GM20431 (cell line): Measurements from ENCODE around the gene NMD3.
"Not testable (repeated sequence)": the region's sequence is repeated elsewhere in the genome, so short reads cannot be mapped to it uniquely, and the experiment has no call there.

Experiments
- in situ Hi-C: fragments of 300-500 bp; cut with MseI, MboI; formaldehyde crosslinking; loops from one replicate; pipeline ENCODE4 v1.15.0; 2020; ENCODE audit warnings: low sequenced_read_pairs; ENCODE audit not compliant: unreplicated experiment

Gene NMD3

GRCh38 chr3:161220850-161221753, at the start of gene NMD3:
NMD3 (plus strand) TSS chr3:161221311; CDS start chr3:161222014, 703 bp downstream.
- in situ Hi-C loops: no loop called here

- in situ Hi-C loops: no loop called here
Observed at GRCh38 chr3:161171639-161172552, 49.2 kb upstream of the NMD3 start.

- in situ Hi-C loops: no loop called here
Observed at GRCh38 chr3:161175506-161175905, 45.6 kb upstream of the NMD3 start.

- in situ Hi-C loops: no loop called here
Observed at GRCh38 chr3:161177991-161178390, 43.1 kb upstream of the NMD3 start.

- in situ Hi-C loops: not testable (repeated sequence)
Observed at GRCh38 chr3:161181371-161181770, 39.7 kb upstream of the NMD3 start.

- in situ Hi-C loops: no loop called here
Observed at GRCh38 chr3:161187046-161187445, 34.1 kb upstream of the NMD3 start.

GRCh38 chr3:161197855-161198850, 23.0 kb upstream of the NMD3 start:
- in situ Hi-C loops: no loop called here

GRCh38 chr3:161199926-161200325, 21.2 kb upstream of the NMD3 start:
- in situ Hi-C loops: no loop called here

GRCh38 chr3:161203485-161204098, 17.5 kb upstream of the NMD3 start:
- in situ Hi-C loops: no loop called here

GRCh38 chr3:161208931-161209330, 12.2 kb upstream of the NMD3 start:
- in situ Hi-C loops: no loop called here

- in situ Hi-C loops: no loop called here
Observed at GRCh38 chr3:161212171-161212771, 8.8 kb upstream of the NMD3 start.

GRCh38 chr3:161212906-161213305, 8.2 kb upstream of the NMD3 start:
- in situ Hi-C loops: no loop called here

GRCh38 chr3:161213644-161214043, 7.5 kb upstream of the NMD3 start:
- in situ Hi-C loops: no loop called here

- in situ Hi-C loops: no loop called here
Observed at GRCh38 chr3:161215185-161215584, 5.9 kb upstream of the NMD3 start.

- in situ Hi-C loops: no loop called here
Observed at GRCh38 chr3:161217496-161217895, 3.6 kb upstream of the NMD3 start.

GRCh38 chr3:161219495-161219894, 1.6 kb upstream of the NMD3 start:
- in situ Hi-C loops: no loop called here

GRCh38 chr3:161221806-161222600, 892 bp downstream of the NMD3 start:
- in situ Hi-C loops: no loop called here

- in situ Hi-C loops: no loop called here
Observed at GRCh38 chr3:161222662-161223061, 1.6 kb downstream of the NMD3 start.
